ENCODE results near the gene PSMD1. TPM values are rescaled to one million over a fixed set of nuclear protein-coding genes. Genes with fewer than 3 reads are reported as not detected.

The PSMD1 gene
- 78.9 to 83.6 TPM (median 83.3 TPM) in 3 replicates for total RNA-seq

DNA sequence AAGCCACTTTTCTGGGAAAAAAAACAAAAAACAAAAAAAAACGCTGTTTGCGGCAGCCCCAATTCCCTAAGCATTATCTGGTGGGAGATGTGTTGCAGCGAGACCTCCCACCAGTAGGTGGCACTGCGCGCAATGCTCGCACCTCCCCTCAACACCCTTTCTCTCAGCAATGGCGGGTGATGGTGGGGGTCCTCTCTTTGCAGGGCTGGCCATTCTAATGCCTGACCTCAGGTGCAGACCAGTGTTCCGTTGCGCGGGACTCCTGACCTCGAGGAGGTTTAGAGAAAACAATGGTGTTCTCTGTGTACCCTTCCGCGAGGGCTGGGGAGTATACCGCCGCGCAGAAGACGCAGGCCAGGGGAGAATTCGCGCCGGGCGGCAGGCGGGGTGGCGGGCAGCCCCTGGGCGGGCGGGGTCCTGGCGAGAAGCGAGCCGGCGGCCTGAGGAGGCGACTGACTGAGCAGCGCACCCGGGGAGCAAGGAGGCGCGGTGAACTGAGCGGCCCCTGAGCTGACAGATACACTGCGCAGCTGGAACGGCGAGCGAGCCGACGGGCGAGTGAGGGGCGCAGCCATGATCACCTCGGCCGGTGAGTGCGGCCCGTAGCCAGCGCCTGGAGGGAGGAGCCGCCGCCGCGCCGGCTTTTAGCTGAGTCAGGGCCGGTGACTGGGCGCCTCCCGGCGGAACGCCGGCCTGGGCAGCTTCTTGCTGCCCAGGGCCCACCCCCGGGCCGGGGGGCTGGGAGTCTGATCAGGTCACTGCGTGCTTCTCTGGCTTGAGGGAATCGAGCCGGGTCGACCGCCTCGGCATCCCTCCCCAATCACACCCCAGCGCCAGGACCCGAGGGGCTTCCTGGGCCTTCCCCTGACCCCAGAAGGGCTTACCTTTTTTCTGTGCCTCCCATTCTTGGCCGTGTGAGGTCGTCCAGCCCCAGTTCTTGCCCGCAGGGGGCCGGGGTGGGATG is at the start of gene PSMD1:
Gene PSMD1, plus strand, starts transcription at position 415 of the 964 bp plus-strand sequence. Its CDS starts 159 bp downstream, at position 574.
- Mint-ChIP-seq H3K27ac (peak within 1 kb of the TSS; percentile 100), H3K36me3 (no peaks in the 10 kb centered on the region), H3K4me1 (peaks cover 30% of the 10 kb centered on the region), H3K9me3 (no peaks in the 10 kb centered on the region), H3K4me3 (peak within 1 kb of the TSS; percentile 98), H3K27me3 (ENCODE audit: low read depth) (peaks cover 3% of the 10 kb centered on the region)
- DNase-seq (ENCODE audit: low spot score in 2 of 2, unreplicated experiment in 2 of 2) = peak; percentile 86 to 94
- TF ChIP-seq, protein P1, sequence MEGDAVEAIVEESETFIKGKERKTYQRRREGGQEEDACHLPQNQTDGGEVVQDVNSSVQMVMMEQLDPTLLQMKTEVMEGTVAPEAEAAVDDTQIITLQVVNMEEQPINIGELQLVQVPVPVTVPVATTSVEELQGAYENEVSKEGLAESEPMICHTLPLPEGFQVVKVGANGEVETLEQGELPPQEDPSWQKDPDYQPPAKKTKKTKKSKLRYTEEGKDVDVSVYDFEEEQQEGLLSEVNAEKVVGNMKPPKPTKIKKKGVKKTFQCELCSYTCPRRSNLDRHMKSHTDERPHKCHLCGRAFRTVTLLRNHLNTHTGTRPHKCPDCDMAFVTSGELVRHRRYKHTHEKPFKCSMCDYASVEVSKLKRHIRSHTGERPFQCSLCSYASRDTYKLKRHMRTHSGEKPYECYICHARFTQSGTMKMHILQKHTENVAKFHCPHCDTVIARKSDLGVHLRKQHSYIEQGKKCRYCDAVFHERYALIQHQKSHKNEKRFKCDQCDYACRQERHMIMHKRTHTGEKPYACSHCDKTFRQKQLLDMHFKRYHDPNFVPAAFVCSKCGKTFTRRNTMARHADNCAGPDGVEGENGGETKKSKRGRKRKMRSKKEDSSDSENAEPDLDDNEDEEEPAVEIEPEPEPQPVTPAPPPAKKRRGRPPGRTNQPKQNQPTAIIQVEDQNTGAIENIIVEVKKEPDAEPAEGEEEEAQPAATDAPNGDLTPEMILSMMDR (IDR thresholded peaks at IDR 0.05; ENCODE audit: unreplicated experiment) = peak; percentile 79

GRCh38 chr2:231007286-231008098 is 49.2 kb upstream of the PSMD1 start:
- Mint-ChIP-seq H3K27ac (no peak overlapping the region), H3K9me3 (peaks cover 12% of the 10 kb centered on the region), H3K4me1 (peaks cover 6% of the 10 kb centered on the region), H3K4me3 (no peak overlapping the region), H3K36me3 (no peaks in the 10 kb centered on the region), H3K27me3 (ENCODE audit: low read depth) (peaks cover 20% of the 10 kb centered on the region)
- TF ChIP-seq, protein P1 (IDR thresholded peaks at IDR 0.05; ENCODE audit: unreplicated experiment) = no peak
- no peak for DNase-seq (ENCODE audit: low spot score in 2 of 2, unreplicated experiment in 2 of 2)

DNA sequence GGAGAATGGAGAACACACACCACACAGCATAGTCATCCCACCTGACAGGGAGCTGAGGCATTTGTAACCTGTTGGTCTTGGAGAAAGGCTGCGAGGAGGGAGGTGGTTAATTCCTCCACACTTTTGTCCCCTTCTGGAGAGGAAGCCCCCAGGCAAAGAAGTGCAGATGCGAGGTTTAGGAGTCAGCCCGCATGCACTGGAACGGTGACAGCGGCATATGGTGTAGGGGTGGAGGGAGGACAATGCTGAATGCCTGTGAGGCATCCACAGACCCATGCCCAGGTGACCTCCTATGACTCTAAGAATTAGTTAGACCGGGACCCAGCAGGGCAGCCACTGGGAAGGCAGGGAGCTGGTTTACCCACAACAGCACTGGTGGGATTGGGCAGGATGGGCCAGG is 48.5 kb upstream of the PSMD1 start:
- Mint-ChIP-seq H3K27me3 (ENCODE audit: low read depth) (peaks cover 14% of the 10 kb centered on the region), H3K9me3 (peaks cover 12% of the 10 kb centered on the region), H3K36me3 (no peaks in the 10 kb centered on the region), H3K4me3 (no peak overlapping the region), H3K4me1 (peaks cover 6% of the 10 kb centered on the region), H3K27ac (no peak overlapping the region)
- TF ChIP-seq, protein P1 (IDR thresholded peaks at IDR 0.05; ENCODE audit: unreplicated experiment) = no peak
- no peak for DNase-seq (ENCODE audit: low spot score in 2 of 2, unreplicated experiment in 2 of 2)

- Mint-ChIP-seq H3K4me3 (no peak overlapping the region), H3K4me1 (peaks cover 6% of the 10 kb centered on the region), H3K27me3 (ENCODE audit: low read depth) (peaks cover 3% of the 10 kb centered on the region), H3K36me3 (no peaks in the 10 kb centered on the region), H3K9me3 (peaks cover 12% of the 10 kb centered on the region), H3K27ac (no peak overlapping the region)
- TF ChIP-seq, protein P1 (IDR thresholded peaks at IDR 0.05; ENCODE audit: unreplicated experiment) = no peak
- DNase-seq (ENCODE audit: low spot score in 2 of 2, unreplicated experiment in 2 of 2) = no peak
Observed at GRCh38 chr2:231009236-231009919, 47.3 kb upstream of the PSMD1 start.

GRCh38 chr2:231010201-231010730 is 46.4 kb upstream of the PSMD1 start:
- Mint-ChIP-seq H3K4me1 (peaks cover 6% of the 10 kb centered on the region), H3K9me3 (peaks cover 4% of the 10 kb centered on the region), H3K27me3 (ENCODE audit: low read depth) (no peaks in the 10 kb centered on the region), H3K4me3 (no peak overlapping the region), H3K36me3 (no peaks in the 10 kb centered on the region), H3K27ac (no peak overlapping the region)
- DNase-seq (ENCODE audit: low spot score in 2 of 2, unreplicated experiment in 2 of 2) = no peak
- TF ChIP-seq, protein P1 (IDR thresholded peaks at IDR 0.05; ENCODE audit: unreplicated experiment) = no peak
